ENCODE measurements around the gene ADAM12. TPM values are rescaled to one million over a fixed set of nuclear protein-coding genes. Genes with fewer than 3 reads are reported as not detected.

Gene ADAM12
- total RNA-seq, 1 experiment from 2014 or later = 33.8 TPM

DNA sequence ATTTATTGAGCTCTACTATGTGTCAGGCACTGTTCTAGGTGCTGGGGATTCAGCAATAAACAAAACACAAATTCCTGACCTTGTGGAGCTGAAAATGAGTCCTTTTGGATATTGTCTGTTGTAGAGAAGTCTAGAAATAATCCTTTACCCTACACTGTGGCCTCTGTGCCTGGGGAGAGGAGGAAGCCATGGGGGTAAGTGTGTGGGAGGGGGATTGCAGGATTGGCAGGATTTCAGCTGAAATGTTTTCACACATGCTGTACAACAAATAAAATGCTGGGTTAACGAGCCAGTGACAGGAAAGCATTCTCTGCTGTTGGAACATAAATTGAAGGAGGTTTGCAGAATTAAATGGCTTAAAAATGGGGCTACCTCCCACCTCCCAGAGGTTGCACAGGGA, 302.5 kb downstream of the ADAM12 start:
- DNase-seq (ENCODE audit: low read depth) = no peak

- no peak for DNase-seq (ENCODE audit: low read depth)
Measured at GRCh38 chr10:126084369-126084768, 303.9 kb downstream of the ADAM12 start.

- DNase-seq (ENCODE audit: low read depth) = no peak
Measured at GRCh38 chr10:126083009-126083408, 305.3 kb downstream of the ADAM12 start.

DNA sequence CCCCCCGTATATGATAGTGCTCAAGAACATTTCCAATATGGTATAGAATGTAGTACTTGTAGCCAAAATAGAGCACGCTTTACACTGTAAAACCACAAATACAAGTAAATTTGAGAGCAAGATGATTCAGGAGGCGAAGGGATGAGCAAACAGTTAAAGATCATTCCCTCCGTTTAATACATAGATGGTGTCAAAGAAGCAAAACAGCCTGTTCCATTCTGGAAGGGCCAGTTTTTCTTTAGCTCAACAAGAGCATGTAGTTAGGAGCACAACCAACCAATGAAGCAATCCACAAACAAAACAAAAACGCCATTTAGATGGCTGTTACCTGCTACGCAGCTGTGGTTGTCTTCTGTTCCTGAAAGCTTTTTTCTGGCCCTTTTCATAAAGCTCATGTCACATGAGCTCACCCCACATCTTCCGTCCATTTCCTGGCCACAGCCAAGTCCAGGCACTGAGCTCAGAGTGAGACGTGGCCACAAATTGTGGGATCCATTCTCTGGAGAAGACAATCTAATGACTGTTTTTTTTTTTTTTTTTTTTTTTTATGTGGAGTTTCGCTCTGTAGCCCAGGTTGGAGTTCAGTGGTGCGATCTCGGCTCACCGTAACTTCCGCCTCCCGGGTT, 306.3 kb downstream of the ADAM12 start:
- peak; percentile 29 for DNase-seq (ENCODE audit: low read depth)

- peak; percentile 17 for DNase-seq (ENCODE audit: low read depth)
Measured at GRCh38 chr10:126080879-126081411, 307.3 kb downstream of the ADAM12 start.

DNA sequence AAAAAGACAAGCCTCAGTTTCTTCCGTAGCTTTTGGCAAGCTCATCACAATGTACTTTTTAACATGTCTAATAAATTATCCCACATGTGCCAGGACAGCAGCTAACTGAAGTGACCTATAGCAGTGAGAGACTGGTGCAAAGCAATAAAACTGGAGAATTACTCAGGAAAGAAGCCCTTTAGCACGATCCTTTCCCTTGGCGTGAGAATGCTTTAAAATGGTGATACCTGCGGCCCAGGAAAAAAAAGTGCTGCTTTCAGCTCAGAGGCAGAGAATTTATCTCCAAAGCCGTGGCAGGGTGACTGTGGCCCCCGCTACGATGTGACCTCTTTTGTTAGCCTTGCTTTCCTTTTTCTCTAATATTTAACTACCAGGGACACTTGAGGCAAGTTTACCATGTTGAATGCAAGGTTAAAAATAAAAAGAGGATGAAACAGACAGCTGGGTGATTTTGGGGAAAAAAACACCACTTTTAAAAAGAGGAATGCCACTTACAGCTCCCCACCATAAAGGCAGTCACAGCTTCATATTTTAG, 307.9 kb downstream of the ADAM12 start:
- DNase-seq (ENCODE audit: low read depth) = no peak

DNA sequence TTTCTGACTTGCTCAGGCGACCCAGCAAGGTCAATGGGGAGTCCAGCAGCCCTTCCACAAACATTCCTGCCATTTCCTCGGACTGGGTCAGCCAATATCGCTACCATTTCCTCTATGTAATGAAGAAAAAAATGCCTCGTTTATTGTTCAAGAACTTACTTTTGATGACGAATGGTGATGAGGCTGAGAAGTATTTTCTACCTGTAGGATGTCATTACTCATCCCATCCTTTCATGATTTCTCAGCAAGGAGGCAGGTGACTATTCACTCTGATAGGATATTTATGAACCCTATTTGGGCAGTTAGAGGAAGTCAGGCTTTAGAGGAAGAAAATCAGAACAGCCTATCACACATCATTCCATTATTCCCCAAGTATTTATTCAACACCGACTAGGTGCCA, 313.3 kb downstream of the ADAM12 start:
- DNase-seq (ENCODE audit: low read depth) = no peak

- no peak for DNase-seq (ENCODE audit: low read depth)
Measured at GRCh38 chr10:126074291-126074690, 314.0 kb downstream of the ADAM12 start.

DNA sequence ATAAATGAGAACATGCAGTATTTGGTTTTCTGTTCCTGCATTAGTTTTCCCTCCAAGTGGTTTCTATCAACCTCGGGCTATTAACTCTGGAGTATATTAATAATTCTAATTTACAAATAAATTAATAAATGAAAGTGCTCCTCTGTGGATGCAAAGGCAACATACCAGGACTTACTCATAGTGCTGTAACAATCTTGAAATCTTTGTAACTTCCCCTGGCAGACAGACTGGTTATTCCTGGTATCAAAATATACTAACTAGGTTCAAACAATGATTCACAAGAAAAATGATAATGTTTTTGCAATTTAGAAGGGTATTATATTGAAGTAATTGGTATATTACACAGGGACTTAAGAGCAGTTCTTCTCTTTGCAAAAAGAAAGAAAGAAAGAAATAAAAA, 314.7 kb downstream of the ADAM12 start:
- DNase-seq (ENCODE audit: low read depth) = no peak

DNA sequence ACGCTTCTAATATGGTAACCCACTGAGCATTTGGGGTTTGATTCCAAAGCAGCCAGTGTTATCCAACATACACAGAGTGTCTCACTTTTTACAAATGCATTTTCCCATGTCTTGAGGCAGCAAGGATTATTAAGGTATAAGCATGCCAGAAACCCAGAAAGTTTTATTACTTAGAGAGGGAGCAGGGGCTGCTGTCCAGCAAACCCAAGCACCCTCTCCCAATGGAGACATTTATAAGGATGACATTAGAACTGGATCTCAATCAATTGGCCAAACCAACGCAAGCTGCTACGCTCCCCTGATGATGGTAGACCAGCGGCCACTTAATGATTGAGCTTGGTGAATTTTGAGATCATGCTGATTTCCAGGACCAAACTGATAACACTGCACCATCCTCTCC, 315.7 kb downstream of the ADAM12 start:
- no peak for DNase-seq (ENCODE audit: low read depth)

DNA sequence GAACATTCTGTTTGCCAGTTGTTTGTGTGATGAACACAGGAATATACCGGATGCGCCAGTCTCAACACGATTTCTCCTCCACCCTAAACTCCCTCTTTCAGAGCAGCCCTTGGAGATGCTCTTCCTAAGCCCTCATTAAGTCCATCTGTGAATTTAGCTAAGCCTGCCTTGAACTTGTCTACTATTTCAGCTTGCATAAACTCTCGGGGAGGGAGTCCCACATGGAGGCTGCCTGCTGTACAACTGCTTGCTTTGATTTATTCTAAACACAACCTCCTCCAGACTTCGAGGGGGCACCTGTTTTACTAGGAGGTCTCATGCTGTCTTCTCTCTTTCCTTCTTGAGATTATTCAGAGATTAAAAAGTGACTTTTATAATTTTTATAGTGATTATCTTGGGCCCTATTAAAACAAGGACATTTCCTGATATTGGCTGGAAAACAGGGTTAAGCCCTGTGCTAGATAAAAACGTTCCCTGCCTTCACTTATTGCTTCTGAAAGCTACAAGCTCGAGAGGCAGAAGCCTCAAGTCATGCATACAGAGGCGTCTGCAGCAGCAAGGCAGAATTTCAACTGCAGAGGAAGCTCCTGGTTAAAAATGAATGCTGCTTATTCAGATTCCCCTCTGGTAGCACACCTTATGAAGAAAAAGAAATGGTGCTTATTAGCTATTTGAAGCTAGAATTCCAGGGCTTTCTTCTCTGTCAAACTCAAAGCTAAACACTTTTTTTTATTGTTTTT, 317.6 kb downstream of the ADAM12 start:
- no peak for DNase-seq (ENCODE audit: low read depth)

DNA sequence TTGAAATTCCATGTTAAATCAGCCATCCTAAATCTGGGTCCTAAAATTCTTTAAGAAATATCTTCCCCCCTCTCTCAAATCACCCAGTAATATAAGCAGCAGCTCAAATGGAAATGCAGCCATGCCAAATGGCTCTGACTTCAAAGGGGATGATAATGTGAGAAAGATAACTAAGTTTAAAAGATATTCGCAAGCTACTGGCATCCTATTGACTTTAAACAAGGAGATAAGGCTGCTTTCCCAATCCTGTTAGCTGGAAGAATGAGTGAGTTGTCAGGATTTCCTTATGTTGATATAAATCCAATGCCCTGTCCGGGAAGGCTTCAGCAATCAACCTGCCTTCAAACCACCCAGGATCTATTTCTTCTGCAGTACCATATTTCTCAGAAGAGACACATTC, 320.0 kb downstream of the ADAM12 start:
- no peak for DNase-seq (ENCODE audit: low read depth)

DNA sequence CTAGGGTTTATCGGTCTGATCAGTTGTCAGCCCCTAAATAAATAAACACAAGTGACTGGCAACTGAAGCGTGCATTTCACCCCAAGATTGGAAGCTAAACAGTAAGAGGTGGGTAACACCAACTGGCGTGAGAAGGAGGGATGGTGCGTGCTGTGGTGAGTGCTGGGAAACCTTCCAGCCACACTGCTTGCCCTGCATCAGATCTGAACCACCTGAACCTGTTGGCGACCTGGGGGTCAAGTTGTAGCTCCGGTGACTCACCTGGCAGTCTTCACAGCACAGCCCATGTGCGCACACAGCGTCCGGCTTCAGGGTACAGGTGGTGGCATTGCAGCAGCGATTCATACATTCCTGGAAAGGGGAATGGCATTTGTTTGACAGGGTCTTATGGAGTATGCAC, 321.8 kb downstream of the ADAM12 start:
- DNase-seq (ENCODE audit: low read depth) = no peak

- no peak for DNase-seq (ENCODE audit: low read depth)
Measured at GRCh38 chr10:126065751-126066377, 322.4 kb downstream of the ADAM12 start.

DNA sequence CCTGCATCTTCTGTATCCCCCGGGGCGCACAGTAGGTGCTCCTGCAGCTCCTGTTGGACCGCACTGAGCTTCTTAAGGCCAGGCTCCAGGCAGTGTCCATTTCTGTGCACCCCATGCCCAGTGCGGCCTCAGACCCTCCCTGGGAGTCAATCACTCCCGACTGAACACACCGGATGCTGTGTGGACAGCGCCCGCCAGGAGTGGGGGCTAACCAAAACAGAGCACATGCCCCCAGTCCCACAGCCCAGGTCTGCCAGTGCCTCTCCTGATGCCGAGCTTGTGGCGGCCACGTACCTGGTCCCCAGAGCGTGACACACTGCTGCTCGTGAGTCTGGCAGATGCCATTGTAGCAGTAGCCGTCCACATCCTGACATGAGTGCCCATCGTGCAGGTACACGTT, 323.8 kb downstream of the ADAM12 start:
- DNase-seq (ENCODE audit: low read depth) = no peak

DNA sequence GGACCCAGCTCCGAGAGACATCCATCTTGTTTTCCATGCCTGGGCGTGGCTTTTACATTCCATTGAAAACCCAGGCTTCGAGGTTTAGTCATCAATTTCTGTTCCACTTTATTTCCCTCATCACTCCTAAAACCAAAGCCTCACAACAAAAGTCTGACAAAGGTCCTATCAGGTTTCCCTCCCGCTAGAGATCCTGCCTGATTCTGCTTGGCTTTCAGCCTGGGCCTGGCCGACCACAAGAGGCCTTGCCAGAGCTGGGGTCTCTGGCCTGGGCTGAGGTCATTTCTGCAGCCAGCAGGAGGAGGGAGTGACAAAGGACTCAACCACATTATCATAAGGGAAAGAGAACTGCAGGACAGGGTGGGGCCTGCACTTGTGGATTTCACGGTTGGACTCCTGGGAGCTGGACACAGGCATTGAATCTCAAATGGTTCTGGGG, 324.9 kb downstream of the ADAM12 start:
- peak; percentile 83 for DNase-seq (ENCODE audit: low read depth)

DNA sequence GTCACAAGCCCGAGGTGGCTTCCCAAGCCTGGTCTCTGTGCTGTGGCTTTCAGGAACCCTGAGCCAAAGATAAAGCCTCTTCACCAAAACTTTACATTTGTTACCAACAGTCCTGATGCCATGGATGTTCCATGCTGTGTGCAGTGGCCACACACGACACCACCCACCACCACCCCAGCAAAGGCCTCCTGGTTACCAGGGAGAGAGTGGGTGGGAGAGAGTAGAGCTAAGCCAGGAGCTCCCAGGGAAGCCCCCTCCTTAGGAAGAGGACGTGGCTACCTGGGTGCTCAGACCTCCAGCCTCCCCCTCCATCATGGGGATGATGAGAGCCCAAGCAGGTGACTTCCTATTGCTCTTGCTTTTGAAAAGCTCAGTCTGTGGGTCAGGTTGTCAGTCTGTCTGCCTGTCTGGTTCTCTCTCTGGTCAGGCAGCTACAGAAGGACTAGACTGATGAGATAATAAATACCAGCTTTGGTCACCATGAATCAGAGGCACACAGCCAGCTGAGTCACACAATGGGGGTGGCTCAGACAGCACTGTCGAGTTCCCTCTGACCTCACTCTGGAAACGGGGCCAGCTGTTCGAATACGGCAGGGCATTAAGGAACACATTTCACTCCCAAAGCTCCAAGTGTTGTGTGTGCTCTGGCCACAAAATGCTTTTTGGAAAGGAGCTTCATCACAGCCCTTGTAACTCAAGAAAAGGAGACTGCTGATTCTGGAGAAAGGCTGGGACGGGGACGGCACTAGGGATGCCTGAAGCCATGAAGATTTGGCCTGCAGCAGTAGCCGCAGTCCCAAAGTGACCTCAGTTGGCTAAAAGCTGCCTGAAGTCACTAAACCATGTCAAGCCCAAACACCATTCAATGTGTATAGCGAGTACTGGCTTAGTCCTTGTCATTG, 325.9 kb downstream of the ADAM12 start:
- peak; percentile 97 for DNase-seq (ENCODE audit: low read depth)

DNA sequence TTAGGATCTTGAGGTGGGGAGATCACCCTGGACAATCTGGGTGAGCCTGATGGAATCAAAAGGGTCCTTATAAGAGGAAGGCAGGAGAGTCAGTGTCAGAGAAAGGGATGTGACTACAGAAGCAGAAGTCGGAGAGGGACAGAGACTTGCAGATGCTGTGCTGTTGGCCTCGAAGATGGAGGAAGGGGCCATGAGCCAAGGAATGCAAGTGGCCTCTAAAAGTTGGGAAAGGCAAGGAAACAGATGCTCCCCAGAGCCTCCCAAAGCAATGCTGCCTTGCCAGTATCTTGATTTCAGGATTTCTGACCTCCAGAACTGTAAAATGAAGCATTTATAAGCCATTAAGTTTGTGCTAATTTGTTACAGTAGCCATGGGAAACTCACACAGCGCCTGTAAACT, 326.8 kb downstream of the ADAM12 start:
- DNase-seq (ENCODE audit: low read depth) = no peak

DNA sequence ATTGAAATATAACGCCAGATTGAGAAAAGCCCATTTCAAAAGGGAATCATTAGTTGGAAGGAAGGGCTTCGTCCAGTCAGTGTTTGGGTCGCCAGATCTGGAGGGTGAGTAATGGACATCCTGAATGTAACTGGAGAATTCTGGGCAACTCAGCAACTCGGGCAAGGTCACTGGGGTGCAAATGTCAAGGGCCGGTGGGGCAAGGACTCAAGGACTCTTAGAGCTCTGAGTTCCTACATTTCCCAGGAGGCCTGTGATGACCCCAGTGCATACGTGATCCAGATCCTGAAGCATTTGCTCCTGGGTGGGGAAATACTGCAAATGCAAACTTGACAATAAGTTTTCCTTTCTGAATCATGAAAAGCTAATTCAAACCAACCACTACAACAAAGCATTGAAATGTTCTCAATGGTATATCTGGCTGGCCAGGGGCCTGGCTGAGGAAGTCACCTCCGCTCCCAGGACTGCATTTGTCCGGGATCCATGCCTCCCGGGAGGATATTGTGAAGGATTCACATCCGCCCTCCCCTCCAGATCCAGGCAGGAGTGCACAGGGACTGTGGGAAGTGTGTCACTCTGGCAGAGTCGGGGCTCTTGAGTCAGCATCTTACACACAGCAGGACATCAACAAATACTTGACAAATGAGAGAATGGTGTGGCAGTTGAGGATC, 327.9 kb downstream of the ADAM12 start:
- peak; percentile 89 for DNase-seq (ENCODE audit: low read depth)

GRCh38 chr10:126059076-126059826, 329.0 kb downstream of the ADAM12 start:
- DNase-seq (ENCODE audit: low read depth) = peak; percentile 53
